Stimulated activated CD8-positive, alpha-beta memory T cell treated with anti-CD3 and anti-CD28 coated beads, Interleukin-12 subunit alpha, Interleukin-12 subunit beta, amount 100 ng/mL, for 4 hours (primary cell): ENCODE measurements around the gene EPB41L3.
"Not testable (repeated sequence)": the region's sequence is repeated elsewhere in the genome, so short reads cannot be mapped to it uniquely, and the experiment has no call there.

Source experiments
- DNase-seq: peaks from one replicate; pipeline ENCODE4 v3.0.0-alpha.2; 2020; ENCODE audit warnings: low read depth

EPB41L3 gene

DNA sequence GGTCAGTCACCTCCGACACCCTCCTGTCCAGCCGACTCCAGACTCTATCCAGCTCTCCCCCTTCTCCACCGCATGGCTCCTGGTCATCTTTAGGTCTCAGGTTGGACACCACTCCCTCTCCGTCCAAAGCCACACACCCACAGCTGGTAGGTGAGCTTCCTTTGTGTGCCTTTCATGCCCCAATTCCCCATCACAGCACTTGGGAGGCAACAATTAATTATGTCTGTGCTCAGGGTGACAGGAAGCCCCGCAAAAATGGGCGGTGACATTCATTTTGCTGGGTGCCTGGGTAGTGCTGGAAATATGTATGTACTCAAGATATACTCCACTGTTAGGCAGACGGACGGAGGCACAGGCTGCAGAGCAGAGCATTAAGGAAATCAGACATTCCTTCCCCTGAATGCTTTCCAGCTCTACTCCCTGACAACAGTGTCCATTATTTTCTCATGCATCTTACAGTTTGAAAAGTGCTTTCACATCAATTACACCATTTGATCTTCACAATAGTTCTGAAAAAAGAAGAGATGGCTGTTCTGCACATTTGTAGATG lies 13.1 kb downstream of the EPB41L3 start:
- no peak for DNase-seq

- DNase-seq, result no peak
These were observed 14.3 kb downstream of the EPB41L3 start for GRCh38 chr18:5529471-5529870.

GRCh38 chr18:5527603-5528002 lies 16.2 kb downstream of the EPB41L3 start:
- DNase-seq, result no peak

GRCh38 chr18:5524660-5525059 lies 19.1 kb downstream of the EPB41L3 start:
- no peak for DNase-seq

DNA sequence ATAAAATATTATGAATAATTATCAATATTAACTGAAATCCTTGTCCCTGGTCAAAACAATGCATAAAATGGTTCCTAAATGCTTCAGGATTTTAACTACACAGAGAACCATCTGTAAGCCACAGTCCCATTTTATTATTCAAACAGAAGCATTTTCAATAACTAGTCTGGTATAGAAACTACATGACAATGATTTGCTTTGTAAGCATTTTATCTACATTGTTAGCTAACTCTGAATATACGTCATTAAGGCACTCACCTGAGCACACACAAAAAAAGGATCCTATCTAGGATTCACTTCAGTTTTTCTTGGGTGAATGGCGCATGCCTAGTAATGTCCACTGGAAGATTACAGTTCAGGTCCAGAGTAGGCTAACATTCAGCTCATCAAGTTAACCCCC lies 22.8 kb downstream of the EPB41L3 start:
- DNase-seq, result no peak

DNA sequence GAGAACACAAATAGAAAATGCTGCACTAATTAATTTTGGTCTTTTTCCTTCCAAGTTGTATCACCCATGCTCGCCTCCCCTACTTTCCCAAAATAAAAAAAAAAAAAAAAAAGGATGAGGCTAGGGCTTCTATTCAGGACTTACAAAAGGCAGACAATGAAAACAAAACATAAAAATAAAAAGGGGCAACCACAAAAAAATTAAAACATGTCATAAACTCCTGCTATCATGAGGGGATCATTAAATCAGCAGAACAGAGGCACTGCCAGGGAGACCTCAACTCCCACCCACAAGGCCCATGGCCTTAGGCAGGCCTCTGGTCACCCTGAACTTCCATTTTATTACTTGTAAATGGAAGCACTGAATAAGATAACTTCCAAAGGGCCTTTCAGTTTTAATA lies 23.3 kb downstream of the EPB41L3 start:
- DNase-seq, result no peak

DNA sequence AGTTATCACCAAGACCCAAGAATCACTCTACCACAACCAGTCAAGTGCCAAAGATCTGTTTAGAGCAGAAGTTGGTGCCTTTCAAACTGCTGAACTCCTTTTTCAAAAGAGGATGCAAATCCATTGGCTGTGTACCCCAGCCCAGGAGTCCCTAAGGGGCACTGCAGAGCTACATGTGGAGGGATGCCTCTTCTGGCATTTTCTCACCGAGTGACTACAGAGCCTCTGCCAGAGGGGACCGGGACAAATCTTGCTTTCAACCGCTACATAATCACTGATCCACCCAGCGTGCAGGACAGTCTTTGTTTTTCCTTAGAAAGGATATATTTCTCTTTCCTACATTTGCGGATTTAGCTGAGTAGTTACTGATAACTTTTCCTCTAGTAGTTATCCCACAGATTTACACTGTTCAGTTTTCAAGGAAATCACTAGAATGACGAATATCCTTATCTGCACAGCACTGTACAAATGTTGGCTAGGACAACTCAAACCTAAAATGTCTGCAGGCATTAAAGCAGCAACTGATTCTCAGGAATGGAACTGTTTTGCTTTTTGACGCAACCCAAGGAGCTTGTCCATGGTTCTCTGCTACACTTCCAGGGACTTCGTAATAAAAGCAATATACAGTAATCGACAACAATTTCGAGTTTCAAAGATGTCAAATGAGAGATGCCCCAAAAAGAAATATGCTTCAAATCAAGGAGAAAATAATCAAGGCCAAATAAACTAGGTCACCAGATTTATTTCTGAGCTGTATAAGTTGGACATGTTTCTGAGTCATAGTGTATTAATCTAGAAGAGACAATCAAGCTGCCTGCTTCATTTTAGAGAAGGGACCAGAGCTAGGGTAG lies 24.1 kb downstream of the EPB41L3 start:
- DNase-seq, result no peak

- DNase-seq, result no peak
These were observed 24.9 kb downstream of the EPB41L3 start for GRCh38 chr18:5518899-5519371.

DNA sequence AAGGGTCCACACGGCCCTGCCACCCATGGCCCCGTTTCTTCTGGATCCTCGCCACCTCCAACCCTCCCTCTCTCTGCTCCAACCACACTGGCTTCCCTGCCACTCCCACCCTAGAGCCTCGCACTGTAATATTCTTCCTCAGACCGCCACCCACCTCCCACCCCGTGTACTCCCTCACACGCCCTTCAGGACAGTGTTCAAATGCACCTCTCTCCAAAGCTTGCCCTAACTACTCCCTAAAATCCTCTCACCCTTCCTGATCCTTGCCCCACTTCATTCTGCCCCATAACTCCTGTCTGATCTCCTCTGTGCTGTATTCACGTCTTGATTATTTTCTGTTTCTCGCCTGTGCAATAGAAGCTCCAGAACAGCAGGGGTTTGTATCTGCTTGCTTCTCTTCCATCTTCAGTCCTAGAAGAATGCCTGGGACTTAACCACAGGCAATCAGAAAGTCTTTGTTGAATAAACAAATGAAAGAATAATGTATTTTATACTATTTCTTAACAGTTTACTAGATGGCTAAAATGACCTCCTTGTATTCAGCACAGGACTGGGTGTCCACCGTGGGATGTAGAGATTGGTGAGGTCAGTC lies 25.5 kb downstream of the EPB41L3 start:
- no peak for DNase-seq

DNA sequence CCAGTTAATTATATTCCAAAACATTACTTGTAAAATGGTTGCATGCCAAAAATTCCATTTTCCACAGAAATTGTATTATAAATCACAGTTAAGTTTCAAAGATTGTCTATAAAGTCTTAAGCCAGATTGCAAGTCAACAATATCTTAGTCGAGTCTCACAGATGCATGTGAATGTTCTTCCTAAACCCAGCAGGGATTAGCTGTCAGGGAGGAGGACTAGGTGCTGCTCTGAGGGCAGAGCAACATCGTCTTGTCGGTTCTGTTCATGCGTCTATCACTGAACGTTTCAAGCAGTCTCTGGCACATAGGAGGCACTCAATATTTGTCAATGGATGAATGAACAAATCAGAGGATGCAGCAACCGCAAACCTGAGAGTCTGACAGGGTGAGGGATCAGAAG lies 27.0 kb downstream of the EPB41L3 start:
- DNase-seq, result no peak

GRCh38 chr18:5515011-5515784 lies 28.6 kb downstream of the EPB41L3 start:
- no peak for DNase-seq

- no peak for DNase-seq
These were observed 29.9 kb downstream of the EPB41L3 start for GRCh38 chr18:5513947-5514346.

GRCh38 chr18:5512176-5512575 lies 31.6 kb downstream of the EPB41L3 start:
- DNase-seq, result no peak

GRCh38 chr18:5511541-5511940 lies 32.3 kb downstream of the EPB41L3 start:
- not testable (repeated sequence) for DNase-seq

DNA sequence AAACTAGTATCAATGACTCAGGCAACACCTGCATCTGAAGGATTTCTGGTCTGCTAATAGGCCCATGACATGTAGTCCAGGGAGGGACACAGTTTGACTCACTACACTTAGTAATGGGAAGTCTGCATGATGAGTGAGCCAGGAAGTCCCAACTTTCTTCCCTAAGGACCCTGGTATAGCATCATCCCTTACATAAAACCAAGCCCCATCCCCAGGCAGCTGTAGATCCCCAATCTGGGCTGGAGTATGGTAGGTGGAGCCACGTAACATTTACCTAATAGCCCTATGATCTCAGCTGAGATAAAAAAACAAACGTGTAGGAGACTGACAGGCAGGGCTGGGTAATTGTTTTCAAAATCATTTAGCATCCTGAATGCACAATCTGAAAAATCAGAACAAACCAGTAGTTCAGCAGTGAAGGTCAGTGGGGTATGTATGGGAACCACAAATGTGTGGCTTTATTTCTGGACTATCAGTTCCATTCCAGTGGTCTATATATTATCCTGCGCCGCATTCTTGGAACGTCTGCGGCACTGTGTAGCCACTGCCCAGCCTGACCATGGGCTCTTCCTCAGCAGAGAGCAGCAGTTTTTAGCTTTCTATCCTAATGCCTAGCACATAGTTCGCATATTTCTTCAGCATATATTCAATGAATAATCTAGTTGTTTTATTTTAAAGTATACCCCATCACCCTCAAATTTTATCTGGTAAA lies 33.5 kb downstream of the EPB41L3 start:
- DNase-seq, result no peak

- no peak for DNase-seq
These were observed 35.0 kb downstream of the EPB41L3 start for GRCh38 chr18:5508821-5509220.

DNA sequence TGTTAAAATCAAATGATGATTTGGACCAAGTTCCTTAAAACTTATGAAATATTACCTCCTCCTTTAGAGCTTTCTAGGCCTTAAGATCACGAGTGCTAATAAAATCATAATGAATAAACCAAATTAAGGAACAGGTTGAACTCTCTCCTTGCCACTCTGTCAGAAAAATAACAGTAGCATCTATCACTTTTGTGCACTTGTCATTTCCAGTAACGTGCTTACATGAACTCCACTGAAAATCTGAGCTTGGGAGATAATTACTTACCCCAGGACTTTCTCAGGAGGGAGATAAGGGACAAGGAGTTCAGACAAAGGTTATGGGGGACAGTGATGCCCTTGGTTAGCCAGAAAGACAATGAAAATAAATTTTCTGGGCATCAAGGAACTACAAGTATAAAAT lies 36.0 kb downstream of the EPB41L3 start:
- no peak for DNase-seq

- no peak for DNase-seq
These were observed 37.6 kb downstream of the EPB41L3 start for GRCh38 chr18:5506174-5506573.

DNA sequence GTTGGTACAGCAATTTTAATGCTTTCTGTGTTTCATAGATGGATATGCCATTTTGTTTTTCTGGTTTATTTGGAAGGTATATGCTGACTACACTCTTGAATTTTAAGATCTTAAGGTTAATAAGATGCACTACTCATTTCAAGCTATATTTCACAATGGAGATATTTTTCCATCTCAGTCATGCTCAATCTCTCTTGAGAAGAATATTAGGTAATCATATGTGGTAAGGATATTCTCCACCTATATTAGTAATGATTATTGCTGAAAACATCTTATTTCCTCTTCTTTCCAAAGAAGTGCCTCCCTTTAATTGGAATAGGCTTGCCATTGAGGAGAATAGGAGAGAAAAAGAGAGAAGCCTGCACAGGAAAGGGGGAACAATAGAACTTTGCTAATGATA lies 40.1 kb downstream of the EPB41L3 start:
- no peak for DNase-seq

- DNase-seq, result no peak
These were observed 43.4 kb downstream of the EPB41L3 start for GRCh38 chr18:5500158-5500939.

DNA sequence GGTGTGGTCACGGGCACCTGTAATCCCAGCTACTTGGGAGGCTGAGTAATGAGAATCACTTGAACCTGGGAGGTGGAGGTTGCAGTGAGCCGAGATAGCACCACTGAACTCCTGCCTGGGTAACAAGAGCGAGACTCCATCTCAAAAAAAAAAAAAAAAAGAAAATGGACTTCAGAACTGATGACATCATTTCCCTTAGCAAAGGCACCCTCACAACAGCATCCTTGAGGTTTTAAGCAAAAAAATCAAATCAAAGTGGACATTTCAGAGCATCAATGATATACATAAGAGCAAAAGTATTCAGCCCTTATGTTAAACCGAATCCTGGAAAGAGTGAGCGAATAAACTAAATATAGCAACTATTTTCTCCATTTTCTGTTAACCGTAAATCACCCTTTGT lies 45.3 kb downstream of the EPB41L3 start:
- no peak for DNase-seq
